Keratinocyte (primary cell): Measurements from ENCODE around the gene DEXI.

ENCODE experiments used
- EZH2 ChIP-seq: IDR thresholded peaks from one replicate; pipeline ENCODE4 v1.6.1; 2012; ENCODE audit warnings: inconsistent platforms, mild to moderate bottlenecking, low read length, moderate library complexity
- TF ChIP-seq, protein P1 (sequence below), 3 experiments: IDR thresholded peaks in 1 of 3; conservative IDR thresholded peaks in 1 of 3; optimal IDR thresholded peaks in 1 of 3; 2 replicates in 2 of 3; 3 replicates in 1 of 3; pipeline versions ENCODE3 to v1.5.1; 2011; ENCODE audit warnings: low read length in 3 of 3, mild to moderate bottlenecking in 3 of 3, moderate library complexity in 2 of 3, control low read depth in 1 of 3, inconsistent platforms in 1 of 3; ENCODE audit not compliant: insufficient read depth in 2 of 3; ENCODE audit errors: extremely low read depth in 1 of 3

DNA sequence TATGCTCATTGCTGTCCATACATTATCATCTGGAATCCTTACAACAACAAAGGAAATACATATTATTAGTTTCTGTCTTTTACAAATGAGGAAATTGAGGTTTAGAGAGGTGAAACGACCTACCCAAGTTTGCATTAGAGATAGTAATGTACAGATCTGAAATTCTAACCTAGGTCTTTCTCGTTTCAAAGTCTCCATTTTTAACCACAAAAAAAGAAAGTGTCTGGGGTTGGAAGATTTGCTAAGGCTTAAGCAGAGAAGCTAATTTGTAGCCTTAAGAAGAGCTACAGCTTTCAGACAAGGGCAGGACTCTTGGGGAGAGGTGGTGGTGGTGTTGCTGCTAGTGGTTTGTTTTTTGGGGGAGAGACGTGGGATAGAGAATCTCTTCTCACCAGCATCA is 46.1 kb downstream of the DEXI start:
- TF ChIP-seq, protein P1, sequence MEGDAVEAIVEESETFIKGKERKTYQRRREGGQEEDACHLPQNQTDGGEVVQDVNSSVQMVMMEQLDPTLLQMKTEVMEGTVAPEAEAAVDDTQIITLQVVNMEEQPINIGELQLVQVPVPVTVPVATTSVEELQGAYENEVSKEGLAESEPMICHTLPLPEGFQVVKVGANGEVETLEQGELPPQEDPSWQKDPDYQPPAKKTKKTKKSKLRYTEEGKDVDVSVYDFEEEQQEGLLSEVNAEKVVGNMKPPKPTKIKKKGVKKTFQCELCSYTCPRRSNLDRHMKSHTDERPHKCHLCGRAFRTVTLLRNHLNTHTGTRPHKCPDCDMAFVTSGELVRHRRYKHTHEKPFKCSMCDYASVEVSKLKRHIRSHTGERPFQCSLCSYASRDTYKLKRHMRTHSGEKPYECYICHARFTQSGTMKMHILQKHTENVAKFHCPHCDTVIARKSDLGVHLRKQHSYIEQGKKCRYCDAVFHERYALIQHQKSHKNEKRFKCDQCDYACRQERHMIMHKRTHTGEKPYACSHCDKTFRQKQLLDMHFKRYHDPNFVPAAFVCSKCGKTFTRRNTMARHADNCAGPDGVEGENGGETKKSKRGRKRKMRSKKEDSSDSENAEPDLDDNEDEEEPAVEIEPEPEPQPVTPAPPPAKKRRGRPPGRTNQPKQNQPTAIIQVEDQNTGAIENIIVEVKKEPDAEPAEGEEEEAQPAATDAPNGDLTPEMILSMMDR (optimal IDR thresholded peaks at IDR 0.05 in 1 of 3, IDR thresholded peaks at IDR 0.05 in 1 of 3, conservative IDR thresholded peaks at IDR 0.05 in 1 of 3; ENCODE audit: extremely low read depth in 1 of 3, insufficient read depth in 2 of 3, low read length in 3 of 3), result no peak
- no peak for TF ChIP-seq EZH2
